A673 (cell line): ENCODE measurements around the gene PYGM.

ENCODE experiments used
- EZH2 ChIP-seq: fragments of 200-600 bp; sonication (generic); IDR thresholded peaks from 2 replicates; pipeline ENCODE4 v1.6.1; 2017; ENCODE audit warnings: borderline replicate concordance, low read depth, mild to moderate bottlenecking, mixed read lengths, antibody characterized with exemption, low read length; ENCODE audit not compliant: poor library complexity, severe bottlenecking
- TF ChIP-seq, protein P1 (sequence below): fragments of 300-800, 200-600 bp; sonication (generic); conservative IDR thresholded peaks from 2 replicates; pipeline ENCODE4 v1.5.1; 2017; ENCODE audit warnings: low read depth, mild to moderate bottlenecking, antibody characterized with exemption, low read length, moderate library complexity, mixed read lengths

DNA sequence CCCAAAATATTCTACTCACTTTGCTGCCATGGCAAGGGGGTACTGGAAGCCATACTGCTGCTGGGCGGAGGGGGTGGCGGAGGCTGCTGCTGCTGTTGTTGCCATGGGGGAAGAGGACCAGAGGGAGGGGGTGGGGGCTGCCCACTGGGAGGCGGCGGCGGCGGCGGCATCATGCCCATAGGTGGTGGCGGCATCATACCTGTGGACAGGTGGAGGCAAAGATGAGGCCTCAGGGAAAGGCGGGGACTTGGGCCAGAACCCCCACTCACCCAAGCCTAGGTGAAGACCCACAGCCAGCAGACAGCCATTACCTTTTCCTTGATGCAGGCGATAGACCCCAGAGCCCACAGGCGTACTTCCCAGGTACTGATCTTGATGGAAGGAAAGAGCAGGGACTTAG lies 7.1 kb upstream of the PYGM start:
- TF ChIP-seq, protein P1, sequence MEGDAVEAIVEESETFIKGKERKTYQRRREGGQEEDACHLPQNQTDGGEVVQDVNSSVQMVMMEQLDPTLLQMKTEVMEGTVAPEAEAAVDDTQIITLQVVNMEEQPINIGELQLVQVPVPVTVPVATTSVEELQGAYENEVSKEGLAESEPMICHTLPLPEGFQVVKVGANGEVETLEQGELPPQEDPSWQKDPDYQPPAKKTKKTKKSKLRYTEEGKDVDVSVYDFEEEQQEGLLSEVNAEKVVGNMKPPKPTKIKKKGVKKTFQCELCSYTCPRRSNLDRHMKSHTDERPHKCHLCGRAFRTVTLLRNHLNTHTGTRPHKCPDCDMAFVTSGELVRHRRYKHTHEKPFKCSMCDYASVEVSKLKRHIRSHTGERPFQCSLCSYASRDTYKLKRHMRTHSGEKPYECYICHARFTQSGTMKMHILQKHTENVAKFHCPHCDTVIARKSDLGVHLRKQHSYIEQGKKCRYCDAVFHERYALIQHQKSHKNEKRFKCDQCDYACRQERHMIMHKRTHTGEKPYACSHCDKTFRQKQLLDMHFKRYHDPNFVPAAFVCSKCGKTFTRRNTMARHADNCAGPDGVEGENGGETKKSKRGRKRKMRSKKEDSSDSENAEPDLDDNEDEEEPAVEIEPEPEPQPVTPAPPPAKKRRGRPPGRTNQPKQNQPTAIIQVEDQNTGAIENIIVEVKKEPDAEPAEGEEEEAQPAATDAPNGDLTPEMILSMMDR = no peak
- TF ChIP-seq EZH2 = no peak
